Keratinocyte (primary cell): ENCODE measurements around the gene ZFYVE28. TPM values are rescaled to one million over a fixed set of nuclear protein-coding genes. Genes with fewer than 3 reads are reported as not detected.

Source experiments
- DNase-seq: peaks from one replicate; pipeline ENCODE4 v3.0.0-alpha.2; 2011; ENCODE audit warnings: low read depth, missing footprints, low spot score
- FAIRE-seq: peaks from 2 replicates; lab custom pipeline; 2011; peaks lifted over from hg19 to GRCh38; lab: Jason Lieb, UNC
- H2AFZ ChIP-seq: 2 replicates; pipeline ENCODE4 v1.6.0; 2012; ENCODE audit warnings: low read length, control low read depth, inconsistent platforms; ENCODE audit not compliant: control insufficient read depth
- H3K27ac ChIP-seq: 2 replicates; pipeline ENCODE4 v1.5.1; 2011; ENCODE audit warnings: low read length; ENCODE audit not compliant: control insufficient read depth, insufficient read depth
- H3K27me3 ChIP-seq: 3 replicates; pipeline ENCODE4 v1.6.0; 2011; ENCODE audit warnings: low read length; ENCODE audit not compliant: control insufficient read depth, insufficient read depth; ENCODE audit errors: extremely low read depth
- H3K36me3 ChIP-seq, 2 experiments: 2 replicates in 1 of 2; 3 replicates in 1 of 2; pipeline ENCODE4 v1.5.1; 2011; ENCODE audit warnings: low read length in 2 of 2, mild to moderate bottlenecking in 1 of 2; ENCODE audit not compliant: control insufficient read depth in 2 of 2, insufficient read depth in 2 of 2; ENCODE audit errors: extremely low read depth in 1 of 2
- H3K4me1 ChIP-seq: 3 replicates; pipeline ENCODE4 v1.5.1; 2011; ENCODE audit warnings: low read length; ENCODE audit not compliant: control insufficient read depth, insufficient read depth; ENCODE audit errors: extremely low read depth
- H3K4me2 ChIP-seq: 3 replicates; pipeline ENCODE4 v1.6.0; 2011; ENCODE audit warnings: low read depth, low read length; ENCODE audit not compliant: control insufficient read depth, insufficient read depth; ENCODE audit errors: extremely low read depth
- H3K4me3 ChIP-seq, 3 experiments: fragments of 200-600 bp in 1 of 3; sonication (generic) in 1 of 3; 2 replicates in 2 of 3; 3 replicates in 1 of 3; pipeline ENCODE4 v1.5.1; 2011 to 2016; ENCODE audit warnings: low read length in 3 of 3, mild to moderate bottlenecking in 3 of 3, control low read depth in 2 of 3, inconsistent platforms in 1 of 3, low read depth in 1 of 3, mixed read lengths in 1 of 3, mixed run types in 1 of 3, moderate library complexity in 1 of 3; ENCODE audit not compliant: control insufficient read depth in 2 of 3, insufficient read depth in 2 of 3; ENCODE audit errors: extremely low read depth in 1 of 3
- H3K79me2 ChIP-seq: 2 replicates; pipeline ENCODE4 v1.6.0; 2012; ENCODE audit warnings: low read length; ENCODE audit not compliant: control insufficient read depth, insufficient read depth
- H3K9ac ChIP-seq: 3 replicates; pipeline ENCODE4 v1.6.0; 2011; ENCODE audit warnings: low read length; ENCODE audit not compliant: control insufficient read depth, insufficient read depth; ENCODE audit errors: extremely low read depth
- H3K9me1 ChIP-seq: 3 replicates; pipeline ENCODE4 v1.6.0; 2011; ENCODE audit warnings: low read length; ENCODE audit not compliant: control insufficient read depth, insufficient read depth; ENCODE audit errors: extremely low read depth
- H3K9me3 ChIP-seq: 2 replicates; pipeline ENCODE4 v1.5.1; 2012; ENCODE audit warnings: low read depth, low read length; ENCODE audit not compliant: control insufficient read depth
- H4K20me1 ChIP-seq: 3 replicates; pipeline ENCODE4 v1.6.0; 2011; ENCODE audit warnings: low read length; ENCODE audit not compliant: control insufficient read depth, insufficient read depth; ENCODE audit errors: extremely low read depth
- EZH2 ChIP-seq: IDR thresholded peaks from one replicate; pipeline ENCODE4 v1.6.1; 2012; ENCODE audit warnings: inconsistent platforms, mild to moderate bottlenecking, low read length, moderate library complexity
- dilution Hi-C: fragments of 300-500 bp; cut with MboI; formaldehyde crosslinking; loops from one replicate; pipeline ENCODE4 v1.7.0; 2020; ENCODE audit warnings: low sequenced_read_pairs; ENCODE audit not compliant: extremely low pct_ligation_motif_present
- polyA plus RNA-seq, 5 experiments: library from polyadenylated mRNA; depleted of rRNA in 3 of 5; stranded (reverse) in 3 of 5; stranded (forward) in 1 of 5; unstranded in 1 of 5; fragments of >200 nt; gene quantifications; 1 replicate in 1 of 5; 2 replicates in 3 of 5; 3 replicates in 1 of 5; pipeline versions ENCODE4 v1.2.1 to v1.2.3, GENCODE V29; 2011 to 2012; ENCODE audit warnings: missing spikeins in 2 of 5, low read depth in 1 of 5, low replicate concordance in 1 of 5
- TF ChIP-seq, protein P1 (sequence below), 3 experiments: IDR thresholded peaks in 1 of 3; conservative IDR thresholded peaks in 1 of 3; optimal IDR thresholded peaks in 1 of 3; 2 replicates in 2 of 3; 3 replicates in 1 of 3; pipeline versions ENCODE3 to v1.5.1; 2011; ENCODE audit warnings: low read length in 3 of 3, mild to moderate bottlenecking in 3 of 3, moderate library complexity in 2 of 3, control low read depth in 1 of 3, inconsistent platforms in 1 of 3; ENCODE audit not compliant: insufficient read depth in 2 of 3; ENCODE audit errors: extremely low read depth in 1 of 3

ZFYVE28 gene
- polyA plus RNA-seq, 1 donor (not counting 4 experiments of a cell fraction or from before 2014, with no cell fraction given), result 0.33 TPM

DNA sequence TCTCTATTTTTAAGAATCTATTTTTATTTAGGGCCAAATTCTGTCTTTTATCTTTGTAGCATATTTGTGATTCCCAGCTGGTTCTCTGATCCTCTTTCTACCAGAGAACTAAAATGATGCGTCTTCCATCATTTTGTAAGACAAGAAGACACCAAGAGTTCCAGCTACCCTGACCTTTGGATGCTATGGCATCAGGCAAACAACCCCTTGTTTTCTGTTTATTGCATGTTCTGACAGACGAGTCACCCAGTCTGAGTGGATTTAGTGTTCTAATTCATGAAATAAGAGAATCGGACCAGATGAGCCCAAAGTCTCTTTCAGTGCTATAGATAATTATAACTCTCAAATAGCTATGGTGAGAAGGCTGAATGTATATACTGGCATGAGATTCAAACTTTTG, 69.7 kb downstream of the ZFYVE28 start:
- no peak overlapping the region for H2AFZ ChIP-seq
- TF ChIP-seq EZH2, result no peak
- H3K27me3 ChIP-seq, result no peaks in the 10 kb centered on the region
- H3K9me3 ChIP-seq, result no peaks in the 10 kb centered on the region
- DNase-seq (no peak), FAIRE-seq (no peak)
- dilution Hi-C loops, result no loop called here
- H3K4me1 ChIP-seq, result no peaks in the 10 kb centered on the region
- no peaks in the 10 kb centered on the region for H4K20me1 ChIP-seq
- H3K9me1 ChIP-seq, result no peaks in the 10 kb centered on the region
- no peak overlapping the region for H3K4me3 ChIP-seq
- H3K27ac ChIP-seq, result no peak overlapping the region
- no peak overlapping the region for H3K9ac ChIP-seq
- no peak overlapping the region for H3K4me2 ChIP-seq
- no peaks in the 10 kb centered on the region for H3K36me3 ChIP-seq
- no peaks in the 10 kb centered on the region for H3K79me2 ChIP-seq

DNA sequence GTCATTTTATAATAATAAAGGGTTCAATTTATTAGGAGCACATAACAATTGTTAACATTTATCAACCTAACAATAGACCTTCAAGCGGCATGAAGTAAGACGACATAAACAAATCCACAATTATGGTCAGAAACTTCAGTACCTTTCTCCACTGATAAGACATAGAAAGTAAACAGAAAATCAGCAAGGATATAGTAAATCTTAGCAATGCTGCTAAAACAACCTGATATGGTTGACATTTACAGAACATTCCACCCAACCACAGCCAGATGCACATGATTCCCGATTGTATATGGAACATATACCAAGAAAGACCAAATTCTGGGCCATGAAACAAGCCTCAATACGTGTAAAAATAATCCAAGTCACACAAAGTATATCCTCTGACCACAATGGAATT, 71.3 kb downstream of the ZFYVE28 start:
- FAIRE-seq, result no peak
- Histone ChIP-seq H3K27ac (no peak overlapping the region), H3K4me1 (no peaks in the 10 kb centered on the region), H3K36me3 (no peaks in the 10 kb centered on the region), H3K4me3 (no peak overlapping the region), H2AFZ (no peak overlapping the region), H3K9ac (no peak overlapping the region), H3K27me3 (no peaks in the 10 kb centered on the region), H3K4me2 (no peak overlapping the region), H4K20me1 (no peaks in the 10 kb centered on the region), H3K9me1 (no peaks in the 10 kb centered on the region), H3K9me3 (no peaks in the 10 kb centered on the region), H3K79me2 (no peaks in the 10 kb centered on the region)
- TF ChIP-seq, protein P1, sequence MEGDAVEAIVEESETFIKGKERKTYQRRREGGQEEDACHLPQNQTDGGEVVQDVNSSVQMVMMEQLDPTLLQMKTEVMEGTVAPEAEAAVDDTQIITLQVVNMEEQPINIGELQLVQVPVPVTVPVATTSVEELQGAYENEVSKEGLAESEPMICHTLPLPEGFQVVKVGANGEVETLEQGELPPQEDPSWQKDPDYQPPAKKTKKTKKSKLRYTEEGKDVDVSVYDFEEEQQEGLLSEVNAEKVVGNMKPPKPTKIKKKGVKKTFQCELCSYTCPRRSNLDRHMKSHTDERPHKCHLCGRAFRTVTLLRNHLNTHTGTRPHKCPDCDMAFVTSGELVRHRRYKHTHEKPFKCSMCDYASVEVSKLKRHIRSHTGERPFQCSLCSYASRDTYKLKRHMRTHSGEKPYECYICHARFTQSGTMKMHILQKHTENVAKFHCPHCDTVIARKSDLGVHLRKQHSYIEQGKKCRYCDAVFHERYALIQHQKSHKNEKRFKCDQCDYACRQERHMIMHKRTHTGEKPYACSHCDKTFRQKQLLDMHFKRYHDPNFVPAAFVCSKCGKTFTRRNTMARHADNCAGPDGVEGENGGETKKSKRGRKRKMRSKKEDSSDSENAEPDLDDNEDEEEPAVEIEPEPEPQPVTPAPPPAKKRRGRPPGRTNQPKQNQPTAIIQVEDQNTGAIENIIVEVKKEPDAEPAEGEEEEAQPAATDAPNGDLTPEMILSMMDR (optimal IDR thresholded peaks at IDR 0.05 in 1 of 3, IDR thresholded peaks at IDR 0.05 in 1 of 3, conservative IDR thresholded peaks at IDR 0.05 in 1 of 3; ENCODE audit: extremely low read depth in 1 of 3, insufficient read depth in 2 of 3, low read length in 3 of 3), result no peak
- no peak for TF ChIP-seq EZH2
- dilution Hi-C loops, result no loop called here
- no peak for DNase-seq

DNA sequence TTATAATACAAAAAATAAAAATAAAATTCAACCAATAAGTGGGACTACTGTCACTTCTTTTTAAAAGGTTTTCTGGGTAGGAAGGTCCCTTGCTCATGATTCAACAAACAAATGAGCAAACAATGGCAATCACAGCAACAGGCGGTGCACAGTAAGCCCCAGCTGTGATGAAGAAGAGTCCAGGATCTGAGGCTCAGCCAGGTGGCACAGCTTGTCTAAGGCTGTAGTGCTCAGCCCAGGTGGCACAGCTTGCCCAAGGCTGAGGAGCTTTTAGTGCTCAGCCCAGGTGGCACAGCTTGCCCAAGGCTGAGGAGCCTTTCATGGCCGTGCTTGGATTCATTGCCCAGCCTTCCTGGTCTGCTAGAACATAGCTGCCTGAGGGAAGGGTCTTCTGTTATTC, 75.0 kb downstream of the ZFYVE28 start:
- no peak for FAIRE-seq
- H2AFZ ChIP-seq, result no peak overlapping the region

More for the DNA sequence above, 75.0 kb downstream of the ZFYVE28 start:
- no peak overlapping the region for H3K27ac ChIP-seq
- no peak overlapping the region for H3K9ac ChIP-seq
- H3K36me3 ChIP-seq, result no peaks in the 10 kb centered on the region
- H3K4me3 ChIP-seq, result no peak overlapping the region
- H3K9me1 ChIP-seq, result no peaks in the 10 kb centered on the region
- no peak overlapping the region for H3K4me2 ChIP-seq
- no peaks in the 10 kb centered on the region for H3K4me1 ChIP-seq
- no peaks in the 10 kb centered on the region for H4K20me1 ChIP-seq
- no peaks in the 10 kb centered on the region for H3K79me2 ChIP-seq
- H3K27me3 ChIP-seq, result no peaks in the 10 kb centered on the region
- TF ChIP-seq EZH2, result no peak
- TF ChIP-seq, protein P1 (optimal IDR thresholded peaks at IDR 0.05 in 1 of 3, IDR thresholded peaks at IDR 0.05 in 1 of 3, conservative IDR thresholded peaks at IDR 0.05 in 1 of 3; ENCODE audit: extremely low read depth in 1 of 3, insufficient read depth in 2 of 3, low read length in 3 of 3), result no peak
- no peak for DNase-seq
- H3K9me3 ChIP-seq, result no peaks in the 10 kb centered on the region
- dilution Hi-C loops, result no loop called here
